ENCODE measurements around the gene PIGL.

GRCh38 chr17:16258901-16259300 lies 41.9 kb downstream of the PIGL start:
- TF ChIP-seq, protein P1, sequence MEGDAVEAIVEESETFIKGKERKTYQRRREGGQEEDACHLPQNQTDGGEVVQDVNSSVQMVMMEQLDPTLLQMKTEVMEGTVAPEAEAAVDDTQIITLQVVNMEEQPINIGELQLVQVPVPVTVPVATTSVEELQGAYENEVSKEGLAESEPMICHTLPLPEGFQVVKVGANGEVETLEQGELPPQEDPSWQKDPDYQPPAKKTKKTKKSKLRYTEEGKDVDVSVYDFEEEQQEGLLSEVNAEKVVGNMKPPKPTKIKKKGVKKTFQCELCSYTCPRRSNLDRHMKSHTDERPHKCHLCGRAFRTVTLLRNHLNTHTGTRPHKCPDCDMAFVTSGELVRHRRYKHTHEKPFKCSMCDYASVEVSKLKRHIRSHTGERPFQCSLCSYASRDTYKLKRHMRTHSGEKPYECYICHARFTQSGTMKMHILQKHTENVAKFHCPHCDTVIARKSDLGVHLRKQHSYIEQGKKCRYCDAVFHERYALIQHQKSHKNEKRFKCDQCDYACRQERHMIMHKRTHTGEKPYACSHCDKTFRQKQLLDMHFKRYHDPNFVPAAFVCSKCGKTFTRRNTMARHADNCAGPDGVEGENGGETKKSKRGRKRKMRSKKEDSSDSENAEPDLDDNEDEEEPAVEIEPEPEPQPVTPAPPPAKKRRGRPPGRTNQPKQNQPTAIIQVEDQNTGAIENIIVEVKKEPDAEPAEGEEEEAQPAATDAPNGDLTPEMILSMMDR (conservative IDR thresholded peaks at IDR 0.05): no peak
- no peak for TF ChIP-seq EZH2 (IDR thresholded peaks at IDR 0.05; ENCODE audit: low read depth)

Data from PC-9 (cell line).